ENCODE data around the gene CSPG4.
"Not testable (repeated sequence)": the region's sequence is repeated elsewhere in the genome, so short reads cannot be mapped to it uniquely, and the experiment has no call there.

CSPG4 gene

GRCh38 chr15:75693028-75693427 is 19.6 kb downstream of the CSPG4 start:
- not testable (repeated sequence) for H3K4me3 Mint-ChIP-seq, H3K27me3 Mint-ChIP-seq, H3K4me1 Mint-ChIP-seq, H3K27ac Mint-ChIP-seq, H3K36me3 Mint-ChIP-seq, H3K9me3 Mint-ChIP-seq

- H3K36me3 Mint-ChIP-seq, H3K9me3 Mint-ChIP-seq, H3K27me3 Mint-ChIP-seq, H3K4me1 Mint-ChIP-seq, H3K4me3 Mint-ChIP-seq, H3K27ac Mint-ChIP-seq: not testable (repeated sequence)
Observed at GRCh38 chr15:75692311-75692710, 20.3 kb downstream of the CSPG4 start.

- not testable (repeated sequence) for H3K27ac Mint-ChIP-seq, H3K4me3 Mint-ChIP-seq, H3K36me3 Mint-ChIP-seq, H3K27me3 Mint-ChIP-seq, H3K9me3 Mint-ChIP-seq, H3K4me1 Mint-ChIP-seq
Observed at GRCh38 chr15:75689429-75689828, 23.2 kb downstream of the CSPG4 start.

- H3K36me3 Mint-ChIP-seq, result no peaks in the 10 kb centered on the region
- no peak overlapping the region for H3K4me3 Mint-ChIP-seq
Observed at GRCh38 chr15:75688831-75689230, 23.8 kb downstream of the CSPG4 start.

GRCh38 chr15:75688278-75688557 is 24.4 kb downstream of the CSPG4 start:
- Mint-ChIP-seq H3K27ac (peak overlapping the region; percentile 1), H3K36me3 (no peaks in the 10 kb centered on the region), H3K4me1 (no peaks in the 10 kb centered on the region), H3K4me3 (no peak overlapping the region), H3K9me3 (no peaks in the 10 kb centered on the region), H3K27me3 (peaks cover 3% of the 10 kb centered on the region)

More at GRCh38 chr15:75688831-75689230, 23.8 kb downstream of the CSPG4 start:
- Mint-ChIP-seq H3K27ac (no peak overlapping the region), H3K27me3 (peaks cover 3% of the 10 kb centered on the region), H3K4me1 (no peaks in the 10 kb centered on the region), H3K9me3 (no peaks in the 10 kb centered on the region)

DNA sequence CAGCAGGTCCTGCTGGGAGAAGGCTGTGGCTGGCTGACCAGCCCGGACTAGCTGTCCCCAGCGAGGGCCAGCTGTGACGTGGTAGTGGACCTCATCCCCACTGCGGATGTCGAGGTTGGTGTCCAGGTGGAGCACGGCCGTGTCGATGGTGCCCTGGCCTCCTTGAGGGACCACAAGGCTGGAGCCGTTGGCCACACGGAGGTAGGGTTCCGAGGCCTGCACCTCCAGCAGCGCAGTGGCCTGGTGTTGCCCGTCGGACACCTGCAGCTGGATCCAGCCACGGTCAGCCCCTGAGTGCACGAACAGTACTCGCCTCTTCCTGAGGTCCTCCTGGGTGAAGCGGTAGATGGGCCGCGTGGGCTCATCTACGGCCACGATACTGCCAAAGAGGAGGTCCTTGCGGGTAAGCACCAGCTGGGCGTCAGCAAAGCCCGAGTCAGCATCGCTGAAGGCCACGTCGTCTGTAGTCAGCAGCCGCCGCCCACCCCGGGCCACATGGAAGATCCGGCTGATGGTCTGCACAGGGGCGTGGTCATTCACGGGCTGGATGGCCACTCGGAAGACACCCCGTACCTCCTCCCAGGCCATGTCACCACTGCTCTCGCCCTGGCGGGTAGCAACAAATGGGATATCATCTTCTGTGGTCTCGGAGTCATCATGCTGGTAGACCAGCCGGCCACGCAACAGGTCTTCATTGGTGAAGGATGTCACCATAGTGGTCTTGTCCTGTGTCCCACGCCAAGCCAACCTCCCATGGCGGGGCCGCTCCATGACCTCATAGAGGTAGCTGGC is 25.0 kb downstream of the CSPG4 start:
- H3K4me1 Mint-ChIP-seq, result no peaks in the 10 kb centered on the region

DNA sequence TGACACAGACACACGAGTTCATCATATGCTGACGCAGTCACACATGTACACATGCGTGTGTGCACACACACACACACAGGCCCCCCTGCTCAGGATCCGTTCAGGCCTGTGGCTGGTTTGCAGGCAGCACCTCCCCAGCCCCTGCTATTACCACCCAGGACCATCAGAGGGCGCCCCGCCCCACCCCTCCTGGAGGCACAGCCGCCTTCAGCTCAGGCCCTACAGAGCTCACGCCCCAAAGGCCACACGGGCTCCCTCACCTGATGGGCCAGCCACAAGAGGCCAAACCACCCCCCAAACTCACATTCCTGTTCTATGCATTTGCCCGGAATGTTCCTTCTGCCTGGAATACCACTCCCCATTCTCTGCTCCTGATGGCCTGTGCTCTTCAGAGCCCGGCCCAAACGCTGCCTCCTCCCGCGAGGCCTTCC is 26.4 kb downstream of the CSPG4 start:
- not testable (repeated sequence) for H3K4me3 Mint-ChIP-seq, H3K9me3 Mint-ChIP-seq, H3K36me3 Mint-ChIP-seq, H3K27me3 Mint-ChIP-seq, H3K4me1 Mint-ChIP-seq
- peak overlapping the region; percentile 23 for H3K27ac Mint-ChIP-seq

More for the DNA sequence above, 25.0 kb downstream of the CSPG4 start:
- Mint-ChIP-seq H3K4me3 (no peak overlapping the region), H3K36me3 (no peaks in the 10 kb centered on the region), H3K27me3 (peaks cover 3% of the 10 kb centered on the region), H3K9me3 (no peaks in the 10 kb centered on the region), H3K27ac (peak overlapping the region; percentile 1)

GRCh38 chr15:75685195-75685594 is 27.5 kb downstream of the CSPG4 start:
- no peak overlapping the region for H3K27ac Mint-ChIP-seq
- no peaks in the 10 kb centered on the region for H3K36me3 Mint-ChIP-seq
- H3K27me3 Mint-ChIP-seq, result no peaks in the 10 kb centered on the region
- no peaks in the 10 kb centered on the region for H3K4me1 Mint-ChIP-seq
- H3K4me3 Mint-ChIP-seq, result no peak overlapping the region
- no peaks in the 10 kb centered on the region for H3K9me3 Mint-ChIP-seq

DNA sequence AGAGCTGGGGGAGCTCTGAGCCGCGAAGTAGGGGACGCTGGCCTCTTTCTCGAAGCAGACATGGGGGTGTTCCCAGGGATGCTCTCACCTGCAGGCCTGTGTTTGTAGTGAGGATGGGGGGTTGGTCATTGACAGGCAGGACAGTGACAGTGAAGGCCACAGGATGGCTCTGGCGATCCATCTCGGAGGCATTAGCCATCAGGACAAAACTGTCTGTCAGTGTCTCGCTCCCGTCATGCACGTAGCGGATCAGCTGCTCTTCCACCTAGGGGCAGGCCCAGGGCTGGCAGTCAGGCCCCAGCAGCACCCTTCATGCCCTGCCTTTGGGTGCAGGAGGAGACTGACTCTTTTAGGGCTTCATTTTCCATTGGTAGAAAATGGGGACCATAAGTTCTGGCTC is 28.0 kb downstream of the CSPG4 start:
- Mint-ChIP-seq H3K36me3 (no peaks in the 10 kb centered on the region), H3K27me3 (no peaks in the 10 kb centered on the region), H3K9me3 (no peaks in the 10 kb centered on the region), H3K27ac (no peak overlapping the region), H3K4me3 (no peak overlapping the region), H3K4me1 (no peaks in the 10 kb centered on the region)

- H3K4me3 Mint-ChIP-seq, H3K27me3 Mint-ChIP-seq, H3K36me3 Mint-ChIP-seq, H3K27ac Mint-ChIP-seq, H3K4me1 Mint-ChIP-seq, H3K9me3 Mint-ChIP-seq: not testable (repeated sequence)
Observed at GRCh38 chr15:75683646-75684312, 28.9 kb downstream of the CSPG4 start.

DNA sequence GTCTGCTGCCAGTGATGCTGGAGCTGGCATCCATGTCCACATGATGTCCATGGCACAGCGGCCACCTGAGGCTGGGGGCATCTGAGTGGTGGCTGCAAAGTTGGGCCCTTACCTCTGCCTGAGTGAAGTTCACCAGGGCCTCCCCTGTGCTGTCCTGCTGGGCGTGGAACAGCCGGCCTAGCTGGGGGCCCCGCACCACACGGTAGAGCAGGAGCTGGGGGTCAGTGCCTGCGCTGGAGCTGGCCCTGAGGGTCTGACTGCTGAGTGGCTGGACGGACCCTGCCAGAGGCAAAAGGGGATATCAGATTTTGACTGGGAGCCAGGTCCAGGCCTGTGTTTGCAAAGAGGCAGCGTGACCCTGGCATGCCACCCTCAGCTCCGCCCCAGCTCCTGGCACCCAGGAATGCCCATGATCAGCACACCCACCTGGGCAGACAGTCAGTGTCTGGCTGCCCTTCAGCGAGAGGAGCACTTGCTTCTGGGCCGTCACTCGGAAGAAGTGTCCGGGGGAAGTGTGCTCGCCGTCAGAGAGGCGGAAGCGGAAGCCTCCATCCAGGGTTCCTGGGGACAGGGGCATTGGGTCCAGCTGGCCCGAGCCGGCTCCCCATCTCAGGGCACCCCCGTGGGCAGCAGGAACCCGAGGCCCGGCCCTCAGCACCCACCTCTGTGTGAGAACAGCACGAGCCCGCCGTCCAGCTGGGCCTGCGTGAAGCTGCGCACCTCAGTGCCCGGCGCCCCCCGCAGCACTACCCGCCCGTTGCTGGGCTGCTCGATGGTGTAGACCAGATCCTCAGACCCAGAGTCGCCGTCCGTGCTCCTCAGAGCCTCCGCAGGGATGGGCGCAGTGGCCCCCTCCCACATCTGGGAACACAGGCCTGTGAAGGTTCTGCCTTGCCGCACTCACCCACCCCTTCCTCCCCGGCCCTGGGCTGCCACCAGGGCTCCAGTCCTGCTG is 30.2 kb downstream of the CSPG4 start:
- no peaks in the 10 kb centered on the region for H3K9me3 Mint-ChIP-seq
- no peaks in the 10 kb centered on the region for H3K27me3 Mint-ChIP-seq
- no peak overlapping the region for H3K27ac Mint-ChIP-seq
- no peaks in the 10 kb centered on the region for H3K36me3 Mint-ChIP-seq
- H3K4me3 Mint-ChIP-seq, result no peak overlapping the region
- H3K4me1 Mint-ChIP-seq, result no peaks in the 10 kb centered on the region

DNA sequence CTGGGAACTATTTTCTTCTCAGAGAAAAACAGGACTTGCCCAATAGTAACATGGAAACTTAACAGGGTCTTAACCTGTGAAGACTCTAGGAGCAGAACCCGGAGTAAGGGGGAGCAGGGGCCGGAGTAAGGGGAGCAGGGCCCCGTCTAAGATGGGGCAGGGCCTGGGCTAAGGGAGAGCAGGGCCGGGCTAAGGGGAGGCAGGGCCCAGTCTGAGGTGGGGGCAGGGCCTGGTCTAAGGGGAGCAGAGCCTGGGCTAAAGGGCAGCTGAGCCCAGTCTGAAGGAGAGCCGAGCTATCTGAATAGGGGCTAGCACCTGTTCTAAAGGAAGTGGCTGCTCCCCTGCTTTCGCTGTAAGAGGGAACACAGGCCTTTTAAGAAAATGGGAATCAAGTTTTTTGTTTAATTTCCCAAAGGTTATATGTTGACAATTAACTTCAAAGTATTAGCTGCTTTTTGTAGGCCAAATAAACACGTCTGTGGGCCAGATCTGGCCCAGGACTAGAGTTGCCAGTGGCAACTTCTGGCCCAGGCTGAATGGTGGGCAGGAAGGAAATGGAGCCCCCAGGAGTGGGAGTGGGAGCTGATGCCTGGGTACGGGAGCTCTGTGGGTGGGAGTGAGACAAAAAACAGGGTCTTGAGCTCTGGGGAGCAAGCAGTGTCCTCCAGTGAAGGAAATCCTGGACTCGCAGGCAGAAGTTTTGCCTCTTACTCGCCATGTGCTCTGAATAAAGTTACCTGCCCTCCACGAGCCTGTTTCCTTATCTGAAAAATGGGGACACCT is 32.5 kb downstream of the CSPG4 start:
- Mint-ChIP-seq H3K27me3 (no peaks in the 10 kb centered on the region), H3K9me3 (no peaks in the 10 kb centered on the region), H3K27ac (no peak overlapping the region), H3K4me3 (no peak overlapping the region), H3K36me3 (no peaks in the 10 kb centered on the region), H3K4me1 (no peaks in the 10 kb centered on the region)

DNA sequence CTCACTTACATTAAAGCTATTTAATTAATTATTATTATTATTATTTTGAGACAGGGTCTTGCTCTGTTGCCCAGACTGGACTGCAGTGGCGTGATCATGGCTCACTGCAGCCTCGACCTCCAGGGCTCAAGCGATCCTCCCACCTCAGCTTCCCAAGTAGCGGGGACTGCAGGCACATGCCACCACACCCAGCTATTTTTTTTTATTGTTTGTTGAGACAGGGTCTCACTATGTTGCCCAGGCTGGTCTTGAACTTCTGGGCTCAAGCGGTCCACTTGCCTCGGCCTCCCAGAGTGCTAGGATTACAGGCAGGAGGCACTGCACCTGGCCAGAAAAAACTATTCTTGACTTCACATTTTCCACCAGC is 34.3 kb downstream of the CSPG4 start:
- H3K9me3 Mint-ChIP-seq, H3K27ac Mint-ChIP-seq, H3K4me1 Mint-ChIP-seq, H3K4me3 Mint-ChIP-seq, H3K27me3 Mint-ChIP-seq, H3K36me3 Mint-ChIP-seq: not testable (repeated sequence)

DNA sequence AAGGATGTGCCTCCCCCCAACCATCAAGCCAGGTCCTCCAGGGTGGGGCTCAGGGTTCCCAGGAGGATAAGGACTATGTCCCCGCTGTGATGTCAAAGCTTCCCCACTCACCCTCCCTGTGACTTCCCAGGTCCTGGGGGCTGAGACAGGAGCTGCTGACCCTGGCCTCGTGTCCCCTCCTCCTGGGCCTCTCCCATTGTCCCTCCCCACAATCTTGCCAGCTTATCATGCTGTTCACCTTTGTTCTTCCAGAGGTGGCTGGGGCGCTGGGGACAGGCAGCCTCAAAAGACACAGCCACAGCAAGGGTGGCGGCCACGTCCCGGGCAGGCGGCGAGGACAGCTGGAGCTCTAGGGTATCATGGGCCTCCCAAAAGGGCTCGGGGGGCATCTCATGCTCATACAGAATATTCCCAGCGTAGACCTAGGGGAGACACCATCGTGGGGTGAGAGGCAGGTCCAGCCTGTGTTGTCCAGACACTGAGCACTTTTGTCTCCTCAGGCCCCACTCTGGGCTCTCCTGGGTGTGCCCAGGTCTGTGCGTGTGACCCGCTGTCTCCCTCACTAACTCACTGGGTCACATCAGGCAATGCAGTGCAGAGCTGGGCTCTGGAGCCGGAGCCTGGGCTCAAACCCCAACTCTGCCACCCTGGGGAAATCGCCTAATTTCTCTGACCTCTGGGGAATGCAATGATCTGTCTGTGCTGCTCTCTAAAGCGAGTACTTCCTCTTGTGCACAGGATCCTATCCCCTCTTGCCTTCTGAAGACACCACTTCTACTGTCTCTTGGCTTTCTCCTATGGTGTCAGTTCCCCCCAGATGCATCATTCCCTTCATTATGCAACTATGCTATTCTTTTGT is 35.0 kb downstream of the CSPG4 start:
- H3K27ac Mint-ChIP-seq, result no peak overlapping the region
- H3K36me3 Mint-ChIP-seq, result no peaks in the 10 kb centered on the region
- no peaks in the 10 kb centered on the region for H3K9me3 Mint-ChIP-seq
- no peak overlapping the region for H3K4me3 Mint-ChIP-seq
- no peaks in the 10 kb centered on the region for H3K27me3 Mint-ChIP-seq
- H3K4me1 Mint-ChIP-seq, result no peaks in the 10 kb centered on the region

Measured in activated naive CD4-positive, alpha-beta T cell treated with anti-CD3 and anti-CD28 coated beads, Interleukin-2, amount 50 U/mL, for 24 hours (primary cell).